ENCODE measurements around the gene SLC27A2.

The SLC27A2 gene

DNA sequence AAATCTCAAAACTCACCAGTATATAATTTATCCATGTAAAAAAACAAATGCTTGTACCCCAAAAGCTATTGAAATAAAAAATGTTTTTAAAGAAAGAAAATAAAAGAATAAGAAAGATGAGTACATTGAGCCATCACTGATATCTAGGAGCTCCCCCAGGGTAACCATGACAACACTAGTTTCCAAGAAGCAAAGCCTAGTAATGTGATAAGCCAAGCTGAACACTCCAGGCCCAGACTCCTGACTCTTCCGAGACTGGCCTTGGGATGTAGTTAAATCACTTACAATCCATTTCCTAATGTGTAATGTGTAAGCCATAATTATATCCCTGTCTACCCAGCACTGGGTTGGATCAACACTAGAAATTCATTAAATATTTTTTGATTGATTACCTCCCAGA lies 41.9 kb upstream of the SLC27A2 start:
- no peak overlapping the region for H3K4me3 ChIP-seq (ENCODE audit: low read length)
- no peak for DNase-seq (ENCODE audit: low read depth)
- TF ChIP-seq, protein P1, sequence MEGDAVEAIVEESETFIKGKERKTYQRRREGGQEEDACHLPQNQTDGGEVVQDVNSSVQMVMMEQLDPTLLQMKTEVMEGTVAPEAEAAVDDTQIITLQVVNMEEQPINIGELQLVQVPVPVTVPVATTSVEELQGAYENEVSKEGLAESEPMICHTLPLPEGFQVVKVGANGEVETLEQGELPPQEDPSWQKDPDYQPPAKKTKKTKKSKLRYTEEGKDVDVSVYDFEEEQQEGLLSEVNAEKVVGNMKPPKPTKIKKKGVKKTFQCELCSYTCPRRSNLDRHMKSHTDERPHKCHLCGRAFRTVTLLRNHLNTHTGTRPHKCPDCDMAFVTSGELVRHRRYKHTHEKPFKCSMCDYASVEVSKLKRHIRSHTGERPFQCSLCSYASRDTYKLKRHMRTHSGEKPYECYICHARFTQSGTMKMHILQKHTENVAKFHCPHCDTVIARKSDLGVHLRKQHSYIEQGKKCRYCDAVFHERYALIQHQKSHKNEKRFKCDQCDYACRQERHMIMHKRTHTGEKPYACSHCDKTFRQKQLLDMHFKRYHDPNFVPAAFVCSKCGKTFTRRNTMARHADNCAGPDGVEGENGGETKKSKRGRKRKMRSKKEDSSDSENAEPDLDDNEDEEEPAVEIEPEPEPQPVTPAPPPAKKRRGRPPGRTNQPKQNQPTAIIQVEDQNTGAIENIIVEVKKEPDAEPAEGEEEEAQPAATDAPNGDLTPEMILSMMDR (conservative IDR thresholded peaks at IDR 0.05; ENCODE audit: low read length): no peak

- no peak overlapping the region for H3K4me3 ChIP-seq (ENCODE audit: low read length)
- DNase-seq (ENCODE audit: low read depth): no peak
- TF ChIP-seq, protein P1 (conservative IDR thresholded peaks at IDR 0.05; ENCODE audit: low read length): no peak
Observed at GRCh38 chr15:50140983-50141382, 41.0 kb upstream of the SLC27A2 start.

GRCh38 chr15:50141856-50142255 lies 40.1 kb upstream of the SLC27A2 start:
- no peak overlapping the region for H3K4me3 ChIP-seq (ENCODE audit: low read length)
- TF ChIP-seq, protein P1 (conservative IDR thresholded peaks at IDR 0.05; ENCODE audit: low read length): no peak
- DNase-seq (ENCODE audit: low read depth): no peak

DNA sequence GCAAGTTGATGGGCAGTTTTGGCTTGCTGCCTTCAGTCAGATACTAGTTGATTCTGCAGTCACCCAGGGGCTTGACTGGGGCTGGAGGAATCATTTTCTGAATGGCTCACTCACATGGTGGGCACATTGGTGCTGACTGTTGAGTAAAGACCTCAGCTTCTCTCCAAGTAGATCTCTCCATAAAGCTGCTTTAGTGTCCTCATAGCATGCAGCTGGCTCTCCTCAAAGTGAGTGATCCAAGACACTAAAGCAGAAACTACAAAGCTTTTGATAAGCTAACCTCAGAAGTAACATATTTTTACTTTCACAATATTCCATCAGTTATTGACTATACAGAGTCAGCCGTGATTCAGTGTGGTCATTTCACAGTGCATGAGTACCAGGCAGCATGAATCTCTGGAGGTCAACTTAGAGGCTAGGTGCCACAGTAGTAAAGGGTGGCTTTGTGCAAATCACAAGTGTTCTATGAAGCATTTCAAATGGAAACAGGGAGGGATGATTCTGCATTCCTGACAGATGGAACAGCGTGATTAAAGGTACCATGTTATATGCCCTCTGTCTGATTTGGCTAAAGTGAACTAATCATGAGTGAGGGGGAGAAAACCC lies 38.6 kb upstream of the SLC27A2 start:
- H3K4me3 ChIP-seq (ENCODE audit: low read length): no peak overlapping the region
- no peak for DNase-seq (ENCODE audit: low read depth)
- TF ChIP-seq, protein P1 (conservative IDR thresholded peaks at IDR 0.05; ENCODE audit: low read length): no peak

DNA sequence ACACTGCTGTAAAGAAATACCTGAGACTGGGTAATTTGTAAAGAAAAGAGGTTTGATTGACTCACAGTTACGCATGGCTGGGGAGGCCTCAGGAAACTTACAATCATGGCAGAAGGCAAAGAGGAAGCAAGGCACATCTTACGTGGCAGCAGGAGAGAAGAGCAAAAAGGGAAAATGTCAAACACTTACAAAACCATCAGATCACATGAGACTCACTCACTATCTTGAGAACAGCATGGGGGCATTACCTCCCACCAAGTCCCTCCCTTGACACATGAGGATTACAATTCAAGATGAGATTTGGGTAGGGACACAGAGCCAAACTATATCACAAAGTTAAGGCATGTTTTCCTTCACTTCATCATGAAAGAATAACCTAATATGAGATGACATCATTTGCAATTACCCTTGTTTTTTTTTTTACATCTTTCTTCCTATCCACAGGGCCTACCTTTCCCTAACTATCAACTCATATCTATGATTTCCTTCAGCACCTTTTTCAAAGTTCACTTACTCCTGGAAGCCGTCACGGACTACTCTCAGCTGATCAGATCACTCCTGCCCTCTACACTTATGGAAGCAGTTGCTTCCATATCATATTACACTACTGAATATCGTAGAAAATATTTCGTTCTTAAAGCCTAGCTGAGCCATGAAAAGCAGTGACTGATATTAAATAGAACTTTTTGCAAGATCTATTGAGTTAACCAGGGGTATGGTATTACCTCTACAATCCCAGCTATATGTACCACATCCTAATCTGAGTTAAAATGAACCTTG lies 37.5 kb upstream of the SLC27A2 start:
- H3K4me3 ChIP-seq (ENCODE audit: low read length): no peak overlapping the region
- no peak for DNase-seq (ENCODE audit: low read depth)
- TF ChIP-seq, protein P1 (conservative IDR thresholded peaks at IDR 0.05; ENCODE audit: low read length): no peak

DNA sequence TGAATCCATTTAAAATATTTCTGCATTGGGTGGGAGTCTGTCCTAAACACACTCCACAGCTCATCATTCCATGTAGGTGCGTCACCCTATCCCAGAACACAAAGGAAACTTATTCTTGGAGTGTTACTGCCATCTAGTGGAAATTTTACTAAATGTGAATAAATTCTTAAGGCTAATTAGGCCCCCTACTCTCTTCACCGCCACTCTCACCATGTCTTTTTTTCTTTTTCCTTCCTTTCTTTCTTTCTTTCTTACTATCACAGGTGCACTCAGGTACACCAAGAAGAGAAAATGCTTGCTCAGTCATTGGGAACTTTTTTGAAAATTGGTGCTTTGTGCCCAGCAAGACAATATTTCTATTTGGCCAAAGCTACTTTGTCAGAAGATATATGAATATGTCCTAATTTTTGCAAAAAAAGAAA lies 36.5 kb upstream of the SLC27A2 start:
- peak; percentile 79 for DNase-seq (ENCODE audit: low read depth)
- TF ChIP-seq, protein P1 (conservative IDR thresholded peaks at IDR 0.05; ENCODE audit: low read length): peak; percentile 51

GRCh38 chr15:50146632-50147031 lies 35.4 kb upstream of the SLC27A2 start:
- H3K4me3 ChIP-seq (ENCODE audit: low read length): no peak overlapping the region
- TF ChIP-seq, protein P1 (conservative IDR thresholded peaks at IDR 0.05; ENCODE audit: low read length): no peak
- no peak for DNase-seq (ENCODE audit: low read depth)

More for the DNA sequence above, 36.5 kb upstream of the SLC27A2 start:
- H3K4me3 ChIP-seq (ENCODE audit: low read length): no peak overlapping the region
